Activated CD8-positive, alpha-beta memory T cell treated with anti-CD3 and anti-CD28 coated beads for 1 hour (primary cell): ENCODE results near the gene GYPE.
"Not testable (repeated sequence)": the region's sequence is repeated elsewhere in the genome, so short reads cannot be mapped to it uniquely, and the experiment has no call there.

ENCODE experiments used
- DNase-seq, 2 donors: peaks; one replicate each; pipeline ENCODE4 v3.0.0-alpha.2; 2020; ENCODE audit warnings: low read depth in 1 of 2; ENCODE audit errors: extremely low read depth in 1 of 2

The GYPE gene

DNA sequence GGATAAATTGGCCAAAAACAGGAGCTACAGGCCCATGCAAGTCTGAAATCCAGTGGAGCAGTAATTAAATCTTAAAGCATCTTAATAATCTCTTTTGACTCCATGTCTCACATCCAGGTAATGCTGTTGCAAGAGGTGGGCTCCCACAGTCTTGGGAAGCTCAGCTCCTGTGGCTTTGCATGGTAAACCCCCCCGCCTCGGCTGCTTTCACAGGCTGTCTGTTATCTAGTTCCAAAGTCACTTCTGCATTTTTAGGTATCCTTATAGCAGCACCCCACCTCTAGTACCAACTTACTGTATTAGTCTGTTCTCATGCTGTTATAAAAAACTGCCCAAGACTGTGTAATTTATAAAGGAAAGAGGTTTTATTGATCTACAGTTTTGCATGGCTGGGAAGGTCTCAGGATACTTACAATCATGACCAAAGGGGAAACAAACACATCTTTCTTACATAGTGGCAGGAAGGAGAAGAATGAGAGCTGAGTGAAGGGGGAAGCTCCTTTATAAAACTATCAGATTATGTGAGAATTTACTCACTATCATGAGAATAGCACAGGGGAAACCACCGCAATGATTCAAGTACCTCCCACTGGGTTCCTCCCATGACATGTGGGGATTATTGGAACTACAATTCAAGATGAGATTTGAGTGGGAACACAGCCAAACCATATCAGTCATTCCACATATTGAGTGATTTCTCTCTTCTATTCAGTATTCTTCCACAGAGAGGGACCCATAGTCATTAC lies 34.7 kb downstream of the GYPE start:
- DNase-seq, result not testable (repeated sequence)

DNA sequence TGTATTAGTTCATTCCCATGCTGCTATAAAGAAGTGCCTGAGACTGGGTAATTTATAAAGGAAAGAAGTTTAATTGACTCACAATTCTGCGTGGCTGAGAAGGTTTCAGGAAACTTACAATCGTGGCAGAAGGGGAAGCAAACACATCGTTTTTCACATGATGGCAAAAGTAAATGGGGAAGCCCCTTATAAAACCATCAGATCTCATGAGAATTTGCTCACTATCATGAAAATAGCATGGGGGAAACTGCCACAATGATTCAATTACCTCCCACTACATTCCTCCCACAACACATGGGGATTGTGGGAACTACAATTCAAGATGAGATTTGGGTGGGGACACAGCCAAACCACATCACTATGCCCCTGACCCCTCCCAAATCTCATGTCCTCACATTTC lies 35.4 kb downstream of the GYPE start:
- not testable (repeated sequence) for DNase-seq

DNA sequence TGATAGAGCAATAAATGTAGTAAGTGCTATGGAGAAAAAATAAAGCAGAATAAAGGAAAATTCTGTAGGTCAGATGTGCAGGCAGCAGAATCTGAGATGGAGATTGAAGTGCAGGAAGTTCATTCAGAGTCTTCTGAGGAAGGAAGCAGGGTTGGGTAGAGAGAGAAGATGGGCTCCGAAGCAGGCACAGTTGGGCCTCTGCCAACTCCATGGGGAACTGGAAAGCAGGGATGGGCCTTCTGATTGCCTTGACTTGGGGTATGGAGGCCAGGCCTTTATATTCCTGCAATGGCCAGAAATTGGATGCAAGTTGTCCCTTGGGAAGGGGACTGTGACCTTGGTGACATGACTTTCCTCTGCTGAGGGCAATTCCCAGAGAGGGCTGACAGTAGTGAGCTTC lies 42.6 kb downstream of the GYPE start:
- not testable (repeated sequence) for DNase-seq

DNA sequence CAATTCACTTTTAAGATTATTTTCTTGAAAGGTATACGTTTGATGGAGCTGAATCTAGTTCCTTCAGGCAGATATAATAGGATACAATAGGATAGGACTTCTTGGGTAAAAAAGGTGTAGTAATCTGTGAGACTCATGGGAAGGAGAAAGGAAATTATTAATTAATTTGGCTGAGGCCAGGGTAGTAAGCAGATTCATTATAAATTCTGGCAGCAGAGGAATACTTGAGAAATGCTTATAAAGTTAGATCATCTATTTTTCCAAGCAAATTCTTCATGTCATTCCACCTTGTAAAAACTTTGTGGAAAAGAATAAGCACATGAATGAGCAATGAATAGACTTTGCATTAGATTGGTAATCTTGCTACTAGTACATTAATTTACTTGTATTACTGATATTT lies 46.9 kb downstream of the GYPE start:
- DNase-seq, result no peak

DNA sequence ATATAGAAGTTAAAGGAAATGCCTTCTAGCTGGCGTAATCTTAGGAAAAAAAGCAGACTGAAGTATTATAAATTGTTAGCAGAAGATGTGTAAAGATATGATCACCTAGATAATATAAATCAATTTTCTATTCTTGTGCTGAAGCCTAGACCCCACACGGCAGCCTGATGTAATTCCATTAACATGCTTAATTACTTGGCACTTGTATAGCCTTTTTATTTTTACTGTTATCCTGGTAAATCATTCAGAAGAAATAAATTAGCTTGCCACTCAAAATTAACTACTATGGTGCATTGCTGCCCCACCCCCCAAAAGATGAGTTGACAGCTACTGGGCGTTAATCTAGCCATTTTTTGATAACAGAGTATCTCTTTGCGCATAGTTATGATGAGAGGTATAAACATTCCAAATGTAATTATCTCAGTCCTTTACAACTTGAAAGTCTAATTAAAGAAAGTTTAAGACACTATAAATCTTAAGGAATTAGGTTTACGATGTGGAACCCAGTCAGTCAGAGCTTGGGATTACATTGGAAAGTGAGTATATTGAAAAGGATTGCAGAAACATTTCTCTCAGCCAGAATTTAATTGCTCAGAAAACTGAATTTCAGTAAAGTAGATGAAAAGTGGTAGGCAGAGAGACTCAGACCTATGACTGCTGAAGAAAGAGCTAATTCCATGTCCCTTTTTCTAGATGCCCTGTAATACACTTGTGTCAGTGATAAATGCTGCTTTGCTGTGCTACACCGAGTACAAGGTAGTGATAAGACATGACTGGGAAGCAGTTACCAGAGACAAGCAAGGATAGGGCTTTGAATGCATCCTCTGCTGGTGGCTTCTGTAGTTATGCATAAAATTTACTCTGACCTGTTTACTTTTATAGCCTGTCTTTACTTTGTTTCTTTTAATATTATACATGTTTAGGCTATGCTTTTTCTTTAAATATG lies 47.7 kb downstream of the GYPE start:
- not testable (repeated sequence) for DNase-seq

DNA sequence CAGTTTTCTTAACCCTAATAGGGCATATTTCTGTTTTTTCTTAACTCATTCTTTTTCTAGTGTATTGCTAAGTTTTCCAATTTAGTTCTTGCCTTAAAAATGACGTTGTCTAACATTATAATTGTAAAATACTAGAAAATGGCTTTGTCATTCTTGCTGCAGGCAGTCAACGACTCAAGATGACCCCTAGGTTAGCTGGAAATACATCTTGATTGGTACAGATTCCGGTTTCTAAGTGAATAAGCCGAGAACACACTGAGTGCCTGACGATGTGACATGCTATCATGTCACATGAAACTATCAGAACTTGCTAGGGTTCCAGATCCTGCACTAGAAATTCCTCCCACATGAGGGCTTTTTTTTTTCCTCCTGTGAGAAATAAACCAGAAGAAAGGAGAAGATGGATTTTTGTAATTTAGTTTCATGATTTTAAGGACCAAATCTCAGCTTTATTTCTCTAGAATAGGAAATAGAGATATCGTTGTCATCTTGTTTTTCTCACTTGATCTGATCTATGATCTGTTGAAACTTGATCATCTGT lies 49.3 kb downstream of the GYPE start:
- not testable (repeated sequence) for DNase-seq

DNA sequence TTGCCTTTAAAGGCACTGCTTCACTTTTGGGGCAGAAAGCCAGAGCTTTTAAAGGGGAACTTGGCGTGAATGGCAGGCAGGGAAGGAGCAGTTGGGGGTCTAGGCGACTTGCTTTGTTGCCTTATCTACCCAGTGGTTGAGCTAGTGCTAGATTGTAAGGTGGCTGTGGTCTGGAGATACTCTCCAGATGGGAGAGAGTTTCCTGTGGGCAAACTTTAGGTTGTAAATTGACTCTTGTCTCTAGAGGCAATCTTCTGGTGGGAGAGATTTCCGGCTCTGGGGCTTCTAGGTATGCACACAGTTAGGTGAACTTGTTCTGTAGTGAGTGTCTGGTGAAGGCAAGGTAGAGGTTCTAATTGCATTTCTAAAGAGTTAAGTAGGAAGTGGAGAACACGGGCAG lies 50.7 kb downstream of the GYPE start:
- not testable (repeated sequence) for DNase-seq

DNA sequence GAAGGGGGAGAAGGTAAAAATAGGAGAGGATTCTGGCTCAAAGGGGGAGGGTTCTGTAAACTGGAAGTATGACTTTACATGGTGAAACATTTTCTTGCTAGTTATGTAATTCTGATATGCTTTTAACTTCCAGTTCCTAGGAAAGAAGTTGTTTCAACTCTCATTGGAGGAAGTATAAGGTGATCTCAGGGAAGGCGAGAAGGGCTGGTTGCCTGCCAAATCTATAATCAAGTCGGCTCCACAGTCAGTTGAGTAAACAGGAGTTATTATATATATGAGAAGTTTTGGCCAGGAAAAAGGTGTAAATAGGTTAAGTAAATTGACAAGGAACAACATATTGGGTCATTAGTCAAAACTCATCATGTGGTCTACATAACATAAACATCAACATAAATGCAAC lies 56.1 kb downstream of the GYPE start:
- DNase-seq, result not testable (repeated sequence)

DNA sequence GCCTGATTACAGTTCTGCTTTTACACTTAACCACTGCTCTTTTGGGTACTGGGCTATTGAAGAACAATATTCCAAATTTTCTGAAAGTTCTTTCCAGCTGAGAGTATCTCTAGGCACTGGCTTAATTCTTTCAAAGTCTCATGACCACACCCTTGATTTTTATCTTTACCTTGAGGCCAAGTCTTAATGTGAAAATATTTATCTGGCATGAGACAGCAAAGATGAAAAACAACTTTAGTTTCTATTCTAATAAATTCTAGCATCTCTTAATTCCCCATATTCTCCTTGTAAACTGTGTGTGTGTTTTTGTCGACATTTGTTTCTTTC lies 61.9 kb downstream of the GYPE start:
- DNase-seq, result not testable (repeated sequence)

DNA sequence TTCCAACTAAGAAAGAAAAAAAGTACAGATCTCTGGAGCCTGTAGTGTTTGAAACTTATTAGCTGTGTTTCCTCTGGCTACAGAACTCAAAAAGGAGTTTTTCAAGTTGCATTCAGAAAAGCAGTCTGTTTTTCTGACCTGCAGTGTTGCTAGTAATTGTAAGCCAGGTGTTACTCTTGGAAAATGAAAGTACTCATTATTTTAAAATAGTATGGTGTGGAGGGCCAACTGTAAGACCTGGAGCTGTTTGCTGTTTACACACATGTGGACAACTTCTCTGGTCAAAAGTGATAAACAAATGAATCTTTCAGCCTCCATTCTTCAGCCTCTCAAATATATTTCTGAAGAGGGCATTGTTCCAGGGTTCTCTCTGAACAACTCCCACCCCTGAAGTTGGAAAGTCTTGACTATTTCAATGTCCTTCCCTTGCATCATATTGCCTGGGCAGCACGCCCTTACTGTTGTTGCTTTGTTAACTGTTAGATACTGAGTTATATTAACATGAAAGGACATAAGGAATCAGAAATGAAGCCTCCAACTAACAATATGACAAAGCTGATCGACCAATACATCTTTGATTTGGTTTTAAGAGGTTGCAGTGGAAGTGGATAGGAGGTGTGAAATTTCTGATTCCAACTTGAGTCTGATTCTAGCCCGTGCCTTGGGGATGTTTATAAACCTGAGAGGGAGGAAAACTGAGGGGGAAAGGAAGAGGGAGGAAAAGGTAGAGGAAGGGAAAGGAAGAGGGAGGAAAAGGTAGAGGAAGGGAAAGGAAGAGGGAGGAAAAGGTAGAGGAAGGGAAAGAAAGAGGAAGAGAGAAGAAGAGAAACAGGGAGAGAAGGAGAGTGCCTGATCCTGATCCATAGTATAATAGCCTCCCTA lies 62.5 kb downstream of the GYPE start:
- DNase-seq, result not testable (repeated sequence)

DNA sequence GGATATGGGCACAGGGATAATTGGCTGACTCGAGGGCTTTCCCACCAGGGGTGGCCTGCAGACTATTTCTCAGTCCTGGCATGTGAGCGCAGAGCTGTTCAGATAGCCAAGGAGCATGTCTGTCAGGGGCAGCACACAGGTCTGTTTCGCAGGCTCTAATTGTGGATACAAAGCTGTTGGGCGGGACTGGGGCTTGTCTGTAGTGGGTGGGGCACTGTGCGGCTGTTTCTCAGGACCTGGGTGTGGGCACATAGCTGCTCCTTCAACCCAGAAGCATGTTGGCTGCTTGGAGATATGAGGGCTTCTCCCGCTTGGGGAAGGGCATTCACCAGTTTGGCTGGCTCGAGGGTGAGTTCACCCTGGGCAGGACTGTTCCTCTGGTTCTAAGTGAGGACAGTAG lies 65.9 kb downstream of the GYPE start:
- DNase-seq, result not testable (repeated sequence)

DNA sequence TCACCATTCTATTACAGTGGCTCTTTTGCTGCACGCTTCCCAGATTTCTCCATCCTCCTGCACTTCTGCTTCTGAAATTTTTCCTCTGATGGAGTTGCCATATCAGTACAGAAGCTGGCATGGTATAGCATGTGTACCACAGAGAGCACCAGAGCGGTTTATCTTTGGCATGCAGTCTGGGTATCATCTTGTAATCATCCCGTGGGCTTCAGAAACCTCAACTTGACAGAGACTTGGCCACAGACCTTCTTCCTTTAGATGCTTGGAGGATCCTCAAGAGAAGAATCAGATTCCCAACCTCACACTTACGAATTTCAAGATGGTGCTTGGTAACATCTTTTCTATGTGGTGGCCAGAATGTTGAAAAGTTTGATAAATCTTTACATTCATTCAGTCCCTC lies 71.2 kb downstream of the GYPE start:
- DNase-seq, result not testable (repeated sequence)

DNA sequence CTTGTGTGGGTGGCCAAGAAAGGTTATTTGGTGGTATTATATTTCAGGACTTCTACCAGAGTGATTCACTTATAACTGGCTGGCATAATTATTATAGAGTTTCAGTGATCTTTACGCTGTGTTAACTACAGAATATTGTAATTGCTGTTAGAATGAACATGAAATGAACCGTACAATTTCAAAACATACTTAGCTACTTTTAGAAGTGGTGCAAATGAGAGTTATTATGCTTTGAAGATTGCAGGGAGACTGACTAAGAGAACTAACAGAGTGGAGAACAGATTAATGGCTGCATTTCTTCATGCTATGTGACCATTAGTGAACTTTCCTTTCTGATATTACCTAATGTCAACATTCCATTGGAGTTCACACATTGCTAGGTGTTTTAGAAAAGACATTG lies 71.7 kb downstream of the GYPE start:
- DNase-seq, result not testable (repeated sequence)

DNA sequence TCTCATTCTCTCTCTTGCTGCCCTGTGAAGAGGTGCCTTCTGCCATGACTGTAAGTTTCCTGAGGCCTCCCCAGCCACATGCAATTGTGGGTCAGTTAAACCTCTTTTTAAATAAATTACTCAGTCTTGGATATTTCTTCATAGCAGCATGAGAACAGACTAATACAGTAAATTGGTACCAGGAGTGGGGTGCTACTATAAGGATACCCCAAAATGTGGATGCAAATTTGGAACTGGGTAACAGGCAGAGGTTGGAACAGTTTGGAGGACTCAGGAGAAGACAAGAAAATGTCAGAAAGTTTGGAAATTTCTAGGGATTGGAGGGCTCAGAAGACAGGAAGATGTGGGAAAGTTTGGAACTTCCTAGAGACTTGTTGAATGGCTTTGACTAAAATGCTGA lies 74.8 kb downstream of the GYPE start:
- DNase-seq, result not testable (repeated sequence)

DNA sequence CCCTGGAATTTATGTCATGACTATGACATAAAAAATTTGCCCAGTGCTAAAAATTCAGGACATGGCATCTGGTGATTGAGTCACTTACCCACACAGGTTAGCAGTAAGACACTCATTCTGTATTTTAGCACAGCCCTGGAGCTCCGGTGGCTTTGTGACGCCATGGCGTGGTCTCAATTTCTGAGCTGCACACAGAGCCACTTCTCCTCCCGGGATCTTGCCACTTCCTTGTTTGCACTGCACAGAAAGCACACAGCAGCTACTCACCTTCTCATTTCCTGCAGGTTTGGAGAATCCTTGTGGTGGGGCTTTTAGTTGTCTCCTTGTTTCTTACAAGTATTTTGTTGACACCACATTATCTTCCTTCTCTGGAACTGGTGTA lies 76.1 kb downstream of the GYPE start:
- not testable (repeated sequence) for DNase-seq
